ENCODE data around the gene ALAS2.

DNA sequence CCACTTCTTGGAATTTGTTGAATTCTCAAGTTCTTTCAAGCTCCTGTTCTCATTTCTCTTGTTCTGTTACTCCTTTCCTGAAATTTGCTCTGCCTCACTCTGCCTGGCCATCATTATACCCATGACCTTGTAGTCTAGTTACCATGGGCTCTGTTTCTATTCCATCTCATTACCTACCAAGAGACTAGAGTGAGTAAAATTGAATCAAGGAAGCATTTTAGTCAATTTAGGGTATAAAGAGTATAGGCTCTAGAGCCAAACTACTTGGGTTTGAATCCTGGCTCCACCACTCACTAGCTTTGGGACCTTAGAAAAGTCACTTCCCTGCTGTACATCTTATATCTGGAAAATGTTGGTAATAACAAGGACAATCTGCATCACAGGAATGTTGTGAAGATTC is 2.2 kb downstream of the ALAS2 start:
- TF ChIP-seq, protein P1, sequence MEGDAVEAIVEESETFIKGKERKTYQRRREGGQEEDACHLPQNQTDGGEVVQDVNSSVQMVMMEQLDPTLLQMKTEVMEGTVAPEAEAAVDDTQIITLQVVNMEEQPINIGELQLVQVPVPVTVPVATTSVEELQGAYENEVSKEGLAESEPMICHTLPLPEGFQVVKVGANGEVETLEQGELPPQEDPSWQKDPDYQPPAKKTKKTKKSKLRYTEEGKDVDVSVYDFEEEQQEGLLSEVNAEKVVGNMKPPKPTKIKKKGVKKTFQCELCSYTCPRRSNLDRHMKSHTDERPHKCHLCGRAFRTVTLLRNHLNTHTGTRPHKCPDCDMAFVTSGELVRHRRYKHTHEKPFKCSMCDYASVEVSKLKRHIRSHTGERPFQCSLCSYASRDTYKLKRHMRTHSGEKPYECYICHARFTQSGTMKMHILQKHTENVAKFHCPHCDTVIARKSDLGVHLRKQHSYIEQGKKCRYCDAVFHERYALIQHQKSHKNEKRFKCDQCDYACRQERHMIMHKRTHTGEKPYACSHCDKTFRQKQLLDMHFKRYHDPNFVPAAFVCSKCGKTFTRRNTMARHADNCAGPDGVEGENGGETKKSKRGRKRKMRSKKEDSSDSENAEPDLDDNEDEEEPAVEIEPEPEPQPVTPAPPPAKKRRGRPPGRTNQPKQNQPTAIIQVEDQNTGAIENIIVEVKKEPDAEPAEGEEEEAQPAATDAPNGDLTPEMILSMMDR (IDR thresholded peaks at IDR 0.05) = no peak
- no peak for TF ChIP-seq EZH2 (IDR thresholded peaks at IDR 0.05)
- TF ChIP-seq EZH2phosphoT487 (IDR thresholded peaks at IDR 0.05) = no peak

All from neural progenitor cell (in vitro differentiated cells).